ENCODE measurements around the gene PHOSPHO1.
"Not testable (repeated sequence)": the region's sequence is repeated elsewhere in the genome, so short reads cannot be mapped to it uniquely, and the experiment has no call there.

Gene PHOSPHO1, protein sequence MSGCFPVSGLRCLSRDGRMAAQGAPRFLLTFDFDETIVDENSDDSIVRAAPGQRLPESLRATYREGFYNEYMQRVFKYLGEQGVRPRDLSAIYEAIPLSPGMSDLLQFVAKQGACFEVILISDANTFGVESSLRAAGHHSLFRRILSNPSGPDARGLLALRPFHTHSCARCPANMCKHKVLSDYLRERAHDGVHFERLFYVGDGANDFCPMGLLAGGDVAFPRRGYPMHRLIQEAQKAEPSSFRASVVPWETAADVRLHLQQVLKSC

GRCh38 chr17:49230636-49231562, at the start of gene PHOSPHO1:
Gene PHOSPHO1 (minus strand): TSS chr17:49230787. CDS start chr17:49226691, 4,096 bp downstream.
- DNase-seq (ENCODE audit: low read depth, low spot score), result no peak

- no peak for DNase-seq (ENCODE audit: low read depth, low spot score)
Measured at GRCh38 chr17:49280061-49280460, 49.5 kb upstream of the PHOSPHO1 start.

GRCh38 chr17:49279263-49280015, 48.9 kb upstream of the PHOSPHO1 start:
- DNase-seq (ENCODE audit: low read depth, low spot score), result not testable (repeated sequence)

- DNase-seq (ENCODE audit: low read depth, low spot score), result no peak
Measured at GRCh38 chr17:49278076-49278475, 47.5 kb upstream of the PHOSPHO1 start.

GRCh38 chr17:49277638-49278037, 47.1 kb upstream of the PHOSPHO1 start:
- DNase-seq (ENCODE audit: low read depth, low spot score), result no peak

GRCh38 chr17:49275981-49276380, 45.4 kb upstream of the PHOSPHO1 start:
- DNase-seq (ENCODE audit: low read depth, low spot score), result not testable (repeated sequence)

GRCh38 chr17:49269356-49269755, 38.8 kb upstream of the PHOSPHO1 start:
- no peak for DNase-seq (ENCODE audit: low read depth, low spot score)

DNA sequence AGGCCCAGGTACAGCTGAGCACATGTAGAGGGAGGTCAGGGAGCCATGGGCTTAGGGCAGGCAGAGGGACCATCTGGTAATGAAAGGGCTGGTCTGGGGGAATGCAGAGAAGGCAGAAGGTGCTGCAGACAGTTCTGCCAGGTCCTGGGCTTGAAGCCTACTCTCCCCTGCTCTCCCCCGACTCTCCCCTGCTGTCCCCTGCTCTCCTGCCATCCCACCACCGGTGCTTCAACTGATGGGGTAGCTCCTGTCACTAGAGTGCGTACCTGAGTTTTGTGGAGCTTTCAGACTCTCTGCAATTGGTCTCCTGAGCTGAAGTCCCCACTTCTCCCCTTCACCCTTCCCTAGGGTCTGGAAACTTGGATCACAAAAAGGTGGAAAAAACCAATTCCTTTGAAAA, 37.3 kb upstream of the PHOSPHO1 start:
- DNase-seq (ENCODE audit: low read depth, low spot score), result no peak

DNA sequence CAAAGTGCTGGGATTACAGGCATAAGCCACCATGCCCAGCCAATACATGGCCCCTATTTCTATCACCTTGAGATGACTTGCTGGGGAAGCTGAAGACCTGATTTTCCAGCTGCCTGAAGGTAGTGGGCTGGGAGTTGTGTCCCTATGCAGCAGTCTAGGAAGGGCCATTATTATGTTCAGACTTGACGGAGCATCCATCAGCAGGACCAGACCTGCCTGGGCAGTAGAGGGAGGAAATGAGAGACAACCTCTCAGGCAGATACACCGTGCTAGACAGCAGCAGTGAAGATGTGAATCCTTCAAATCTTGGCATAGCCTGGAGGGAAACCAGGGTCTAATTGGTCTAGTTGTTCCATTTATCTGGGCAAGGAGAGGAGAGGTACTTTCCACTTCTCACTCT, 35.6 kb upstream of the PHOSPHO1 start:
- DNase-seq (ENCODE audit: low read depth, low spot score), result no peak

DNA sequence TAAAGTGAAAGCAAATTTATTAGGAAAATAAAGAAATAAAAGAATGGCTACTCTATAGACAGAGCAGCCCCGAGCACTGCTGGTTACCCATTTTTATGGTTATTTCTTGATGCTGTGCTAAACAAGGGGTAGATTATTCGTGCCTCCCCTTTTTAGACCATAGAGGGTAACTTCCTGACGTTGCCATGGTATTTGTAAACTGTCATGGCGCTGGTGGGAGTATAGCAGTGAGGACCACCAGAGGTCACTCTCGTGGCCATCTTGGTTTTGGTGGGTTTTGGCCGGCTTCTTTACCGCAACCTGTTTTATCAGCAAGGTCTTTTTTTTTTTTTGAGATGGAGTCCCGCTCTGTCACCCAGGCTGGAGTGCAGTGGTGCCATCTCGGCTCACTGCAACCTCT, 31.0 kb upstream of the PHOSPHO1 start:
- DNase-seq (ENCODE audit: low read depth, low spot score), result not testable (repeated sequence)

DNA sequence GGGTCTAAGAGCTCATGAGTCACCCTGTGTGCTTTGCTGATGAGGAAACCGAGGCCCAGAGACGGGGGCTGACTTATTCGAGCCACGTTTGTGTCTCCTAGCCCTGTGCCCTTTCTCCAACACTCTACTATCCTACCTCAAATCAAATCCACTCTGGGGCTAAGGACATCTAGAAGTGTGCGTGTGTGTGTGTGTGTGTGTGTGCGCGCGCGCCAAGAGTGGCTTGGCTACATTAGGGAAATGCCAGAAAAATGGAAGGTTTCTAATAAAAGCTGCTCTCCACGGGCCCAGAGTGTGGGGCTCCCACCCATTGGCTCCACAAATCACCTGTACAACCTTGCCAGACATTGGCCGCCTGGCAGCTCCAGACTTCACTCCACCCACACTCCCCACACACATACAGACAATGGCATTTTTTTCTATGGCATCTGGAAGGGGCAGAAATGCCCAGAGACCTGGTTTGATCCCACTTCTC, 30.3 kb upstream of the PHOSPHO1 start:
- no peak for DNase-seq (ENCODE audit: low read depth, low spot score)

GRCh38 chr17:49260011-49260816, 29.6 kb upstream of the PHOSPHO1 start:
- DNase-seq (ENCODE audit: low read depth, low spot score), result peak; percentile 45

- no peak for DNase-seq (ENCODE audit: low read depth, low spot score)
Measured at GRCh38 chr17:49259663-49260010, 29.1 kb upstream of the PHOSPHO1 start.

- DNase-seq (ENCODE audit: low read depth, low spot score), result no peak
Measured at GRCh38 chr17:49258394-49258793, 27.8 kb upstream of the PHOSPHO1 start.

- no peak for DNase-seq (ENCODE audit: low read depth, low spot score)
Measured at GRCh38 chr17:49255125-49255524, 24.5 kb upstream of the PHOSPHO1 start.

DNA sequence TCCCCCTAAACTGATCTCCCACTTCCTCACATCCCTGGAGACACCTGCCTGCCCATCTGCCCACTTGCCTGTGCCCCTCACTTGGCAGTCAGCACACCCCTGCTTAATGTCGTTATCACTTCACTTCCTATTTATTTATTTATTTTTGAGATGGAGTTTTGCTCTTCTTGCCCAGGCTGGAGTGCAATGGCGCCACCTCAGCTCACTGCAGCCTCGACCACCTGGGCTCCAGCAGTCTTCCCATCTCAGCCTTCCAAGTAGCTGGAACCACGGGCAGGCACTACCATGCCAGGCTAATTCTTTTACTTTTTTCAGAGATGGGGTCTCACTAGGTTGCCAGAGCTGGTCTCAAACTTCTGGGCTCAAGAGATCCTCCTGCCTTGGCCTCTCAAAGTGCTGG, 23.5 kb upstream of the PHOSPHO1 start:
- DNase-seq (ENCODE audit: low read depth, low spot score), result no peak

- DNase-seq (ENCODE audit: low read depth, low spot score), result no peak
Measured at GRCh38 chr17:49252148-49252695, 21.6 kb upstream of the PHOSPHO1 start.

- DNase-seq (ENCODE audit: low read depth, low spot score), result no peak
Measured at GRCh38 chr17:49249890-49250522, 19.4 kb upstream of the PHOSPHO1 start.

GRCh38 chr17:49249292-49249794, 18.8 kb upstream of the PHOSPHO1 start:
- no peak for DNase-seq (ENCODE audit: low read depth, low spot score)

DNA sequence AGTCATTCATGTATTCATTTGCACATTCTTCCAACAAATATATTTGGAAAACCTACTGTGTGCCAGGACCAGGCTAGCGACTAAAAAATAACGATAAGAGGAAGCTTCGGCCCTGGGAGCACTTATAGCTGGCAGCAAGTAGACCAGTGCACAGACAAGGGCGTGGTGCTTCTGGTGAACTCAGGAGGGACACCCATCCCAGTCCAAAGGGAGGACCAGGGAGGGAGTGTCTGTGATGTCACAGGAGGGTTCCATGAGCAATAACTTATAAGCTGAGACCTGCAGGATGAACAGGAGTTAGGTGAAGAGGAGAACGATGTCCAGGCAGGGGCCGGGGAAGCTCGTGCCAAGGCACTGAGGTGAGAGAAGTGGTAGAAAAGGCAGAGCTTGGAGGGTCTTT, 17.4 kb upstream of the PHOSPHO1 start:
- no peak for DNase-seq (ENCODE audit: low read depth, low spot score)
